ENCODE data around the gene SEPTIN10.

GRCh38 chr2:109549016-109549590, 64.7 kb downstream of the SEPTIN10 start:
- no peak for TF ChIP-seq CTCF (IDR thresholded peaks at IDR 0.05)
- TF ChIP-seq ZFX (IDR thresholded peaks at IDR 0.05; ENCODE audit: borderline replicate concordance), result no peak

All from 22Rv1 (cell line).